ENCODE results near the gene JADE2. TPM values are rescaled to one million over a fixed set of nuclear protein-coding genes. Genes with fewer than 3 reads are reported as not detected.

Gene JADE2
- total and polyA plus RNA-seq, 2 of the 8 experiments (the other 6 are each of a cell fraction or from before 2014, with no cell fraction given), result 19.2 to 55.8 TPM

DNA sequence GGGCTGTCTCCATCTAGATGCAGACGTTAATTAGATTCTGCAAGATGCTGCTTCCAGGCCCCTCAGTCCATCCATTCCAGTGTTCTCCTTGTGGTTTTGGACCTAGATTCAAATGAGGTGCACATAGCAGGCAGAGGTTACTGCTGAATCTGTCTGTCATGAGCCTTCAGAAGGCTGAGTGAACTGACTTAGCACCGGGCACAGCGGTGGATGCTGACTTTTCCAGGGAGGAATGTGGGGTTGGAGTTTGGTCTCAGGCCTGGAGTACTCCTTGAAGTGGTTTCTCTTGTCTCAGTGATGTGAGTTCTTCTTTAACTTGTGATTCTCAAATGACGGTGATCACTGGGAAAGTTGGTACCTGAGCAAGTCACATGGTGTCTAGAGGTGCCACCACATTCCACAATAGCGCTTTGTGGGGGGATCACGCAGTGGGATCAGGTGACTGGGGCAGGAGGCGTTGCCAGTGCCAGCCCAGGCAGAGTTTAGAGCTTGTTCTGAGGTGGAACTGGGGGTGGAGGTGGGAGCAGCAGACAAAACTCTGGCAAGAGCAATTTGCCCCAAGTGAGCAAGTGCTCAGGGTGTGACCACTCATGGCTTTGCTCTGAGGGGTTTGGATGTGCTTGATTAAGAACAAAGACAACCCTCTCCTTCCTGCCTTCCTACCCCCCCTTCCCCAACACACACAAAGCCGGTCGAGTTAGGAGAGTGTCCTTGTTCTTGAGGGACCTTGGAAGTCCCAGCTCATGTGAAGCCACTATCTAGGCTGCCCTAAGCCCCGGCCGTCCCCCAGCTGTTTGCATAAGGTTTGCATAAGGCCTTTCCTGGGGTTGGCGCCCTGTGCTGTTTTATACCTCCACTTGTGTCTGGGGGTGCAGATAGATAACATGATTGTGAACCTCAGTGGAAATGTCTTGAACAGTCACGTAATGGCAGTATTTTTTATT lies 25.1 kb downstream of the JADE2 start (continued):
- TF ChIP-seq GABPA (IDR thresholded peaks at IDR 0.05; ENCODE audit: borderline replicate concordance, insufficient read depth, low read length) (no peak), GTF2F1 (IDR thresholded peaks at IDR 0.05; ENCODE audit: borderline replicate concordance, low read depth, low read length) (no peak), BCL11A (IDR thresholded peaks at IDR 0.05; ENCODE audit: low read depth in 2 of 2, low read length in 2 of 2) (no peak), CEBPB (IDR thresholded peaks at IDR 0.05; ENCODE audit: low read depth, low read length) (no peak), NANOG (IDR thresholded peaks at IDR 0.05; ENCODE audit: insufficient read depth, low read depth, low read length, poor library complexity, severe bottlenecking) (no peak), TAF7 (optimal IDR thresholded peaks at IDR 0.05; ENCODE audit: borderline replicate concordance, low read depth, low read length) (no peak), CHD7 (IDR thresholded peaks at IDR 0.05; ENCODE audit: insufficient replicate concordance, low read length) (no peak), CHD2 (IDR thresholded peaks at IDR 0.05; ENCODE audit: low read length) (no peak)
- TF ChIP-seq, protein P1, sequence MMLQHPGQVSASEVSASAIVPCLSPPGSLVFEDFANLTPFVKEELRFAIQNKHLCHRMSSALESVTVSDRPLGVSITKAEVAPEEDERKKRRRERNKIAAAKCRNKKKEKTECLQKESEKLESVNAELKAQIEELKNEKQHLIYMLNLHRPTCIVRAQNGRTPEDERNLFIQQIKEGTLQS (IDR thresholded peaks at IDR 0.05; ENCODE audit: insufficient read depth, low read depth, low read length), result no peak

Data from H1 (cell line).